MM.1S (cell line): Measurements from ENCODE around the gene GSS.

Source experiments
- CTCF ChIP-seq: fragments of 300-600 bp; sonication (generic); IDR thresholded peaks from 2 replicates; pipeline ENCODE4 v1.5.1; 2016; ENCODE audit warnings: antibody characterized with exemption, low read length, mixed read lengths
- EZH2 ChIP-seq: fragments of 300-600 bp; sonication (generic); optimal IDR thresholded peaks from 2 replicates; pipeline ENCODE3; 2017; ENCODE audit warnings: low read depth, mild to moderate bottlenecking, antibody characterized with exemption, low read length, mixed read lengths
- EZH2phosphoT487 ChIP-seq: fragments of 300-600 bp; sonication (generic); IDR thresholded peaks from 2 replicates; pipeline ENCODE4 v1.6.1; 2018; ENCODE audit warnings: antibody characterized with exemption, low read length

GRCh38 chr20:34927736-34928135 is 27.9 kb downstream of the GSS start:
- TF ChIP-seq CTCF (no peak), EZH2 (no peak), EZH2phosphoT487 (no peak)
